ENCODE data around the gene MALT1. TPM values are rescaled to one million over a fixed set of nuclear protein-coding genes. Genes with fewer than 3 reads are reported as not detected.

MALT1 gene
- total and polyA plus RNA-seq, 2 donors (not counting 1 experiment from before 2014, with no cell fraction given) = 18.0 to 25.5 TPM

DNA sequence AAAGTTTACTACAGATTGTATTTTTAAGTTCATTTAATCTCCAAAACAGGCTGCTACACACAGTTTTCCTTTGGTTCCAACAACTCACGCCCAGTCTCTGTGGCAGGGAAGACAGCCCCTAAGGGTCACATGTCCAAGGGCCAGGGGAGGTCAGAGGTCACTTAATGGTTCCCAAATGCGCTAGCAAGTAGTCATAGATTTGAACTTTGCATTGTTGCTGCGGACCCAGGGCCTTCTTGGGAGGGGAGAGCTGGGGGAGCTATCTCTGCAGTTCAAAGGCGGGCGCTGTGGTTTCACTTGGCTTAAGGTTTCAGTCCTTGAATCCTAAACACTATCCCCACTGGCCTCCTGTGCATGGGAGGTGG lies 118.6 kb downstream of the MALT1 start:
- Histone ChIP-seq H3K4me1 (ENCODE audit: control insufficient read depth, extremely low read depth, insufficient read depth, low read length) (peaks cover 11% of the 10 kb centered on the region), H3K4me2 (ENCODE audit: extremely low read depth, insufficient read depth, low read length) (peak overlapping the region; percentile 23), H3K9ac (ENCODE audit: insufficient read depth, low read length) (no peak overlapping the region), H4K20me1 (ENCODE audit: control insufficient read depth, extremely low read depth, insufficient read depth, low read length) (no peaks in the 10 kb centered on the region), H2AFZ (ENCODE audit: low read length) (no peak overlapping the region), H3K79me2 (ENCODE audit: control insufficient read depth, insufficient read depth, low read length) (no peaks in the 10 kb centered on the region), H3K4me3 (replicated peaks in 1 of 4; ENCODE audit: control extremely low read depth in 1 of 4, insufficient read depth in 1 of 4, low read depth in 3 of 4, low read length in 4 of 4) (no peak overlapping the region), H3K27ac (ENCODE audit: insufficient read depth, low read length) (peak overlapping the region; percentile 35), H3K27me3 (ENCODE audit: control insufficient read depth, insufficient read depth, low read length) (no peaks in the 10 kb centered on the region), H3K9me3 (ENCODE audit: control insufficient read depth, insufficient read depth, low read depth, low read length) (no peaks in the 10 kb centered on the region), H3K36me3 (ENCODE audit: control insufficient read depth, insufficient read depth, low read length) (no peaks in the 10 kb centered on the region)
- TF ChIP-seq, protein P1, sequence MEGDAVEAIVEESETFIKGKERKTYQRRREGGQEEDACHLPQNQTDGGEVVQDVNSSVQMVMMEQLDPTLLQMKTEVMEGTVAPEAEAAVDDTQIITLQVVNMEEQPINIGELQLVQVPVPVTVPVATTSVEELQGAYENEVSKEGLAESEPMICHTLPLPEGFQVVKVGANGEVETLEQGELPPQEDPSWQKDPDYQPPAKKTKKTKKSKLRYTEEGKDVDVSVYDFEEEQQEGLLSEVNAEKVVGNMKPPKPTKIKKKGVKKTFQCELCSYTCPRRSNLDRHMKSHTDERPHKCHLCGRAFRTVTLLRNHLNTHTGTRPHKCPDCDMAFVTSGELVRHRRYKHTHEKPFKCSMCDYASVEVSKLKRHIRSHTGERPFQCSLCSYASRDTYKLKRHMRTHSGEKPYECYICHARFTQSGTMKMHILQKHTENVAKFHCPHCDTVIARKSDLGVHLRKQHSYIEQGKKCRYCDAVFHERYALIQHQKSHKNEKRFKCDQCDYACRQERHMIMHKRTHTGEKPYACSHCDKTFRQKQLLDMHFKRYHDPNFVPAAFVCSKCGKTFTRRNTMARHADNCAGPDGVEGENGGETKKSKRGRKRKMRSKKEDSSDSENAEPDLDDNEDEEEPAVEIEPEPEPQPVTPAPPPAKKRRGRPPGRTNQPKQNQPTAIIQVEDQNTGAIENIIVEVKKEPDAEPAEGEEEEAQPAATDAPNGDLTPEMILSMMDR (conservative IDR thresholded peaks at IDR 0.05 in 1 of 2, IDR thresholded peaks at IDR 0.05 in 1 of 2; ENCODE audit: low read depth in 1 of 2, low read length in 2 of 2) = no peak
- no peak for TF ChIP-seq EZH2 (IDR thresholded peaks at IDR 0.05; ENCODE audit: low read length, missing control alignments)
- DNase-seq (ENCODE audit: low read depth in 2 of 2) = no peak

DNA sequence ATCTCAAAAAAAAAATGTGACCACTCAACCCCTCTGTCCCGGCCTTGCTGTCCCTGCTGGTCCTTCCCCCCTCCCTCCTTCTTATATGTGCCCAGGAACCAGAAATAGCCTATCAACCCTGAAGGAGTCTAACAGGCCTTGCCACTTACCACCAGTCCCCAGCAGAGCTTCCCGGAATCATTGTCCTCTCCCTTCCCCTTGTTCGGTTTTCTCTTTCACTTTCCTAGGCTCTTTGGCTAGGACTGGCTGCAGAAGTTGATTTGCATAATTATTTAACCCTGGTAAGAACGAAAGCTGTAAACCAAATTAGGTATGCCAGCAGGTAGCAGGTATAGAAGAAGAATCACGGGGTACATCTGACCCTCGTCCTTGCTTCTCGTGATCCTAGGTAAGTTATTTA lies 120.8 kb downstream of the MALT1 start:
- no peaks in the 10 kb centered on the region for H3K79me2 ChIP-seq (ENCODE audit: control insufficient read depth, insufficient read depth, low read length)
- H3K27me3 ChIP-seq (ENCODE audit: control insufficient read depth, insufficient read depth, low read length) = no peaks in the 10 kb centered on the region
- no peak overlapping the region for H3K4me3 ChIP-seq (replicated peaks in 1 of 4; ENCODE audit: control extremely low read depth in 1 of 4, insufficient read depth in 1 of 4, low read depth in 3 of 4, low read length in 4 of 4)
- H3K36me3 ChIP-seq (ENCODE audit: control insufficient read depth, insufficient read depth, low read length) = no peaks in the 10 kb centered on the region
- no peaks in the 10 kb centered on the region for H3K9me3 ChIP-seq (ENCODE audit: control insufficient read depth, insufficient read depth, low read depth, low read length)
- H3K9ac ChIP-seq (ENCODE audit: insufficient read depth, low read length) = no peak overlapping the region
- TF ChIP-seq, protein P1 (conservative IDR thresholded peaks at IDR 0.05 in 1 of 2, IDR thresholded peaks at IDR 0.05 in 1 of 2; ENCODE audit: low read depth in 1 of 2, low read length in 2 of 2) = no peak
- no peak for TF ChIP-seq EZH2 (IDR thresholded peaks at IDR 0.05; ENCODE audit: low read length, missing control alignments)
- no peaks in the 10 kb centered on the region for H4K20me1 ChIP-seq (ENCODE audit: control insufficient read depth, extremely low read depth, insufficient read depth, low read length)
- DNase-seq (ENCODE audit: low read depth in 2 of 2) = no peak
- no peak overlapping the region for H3K4me2 ChIP-seq (ENCODE audit: extremely low read depth, insufficient read depth, low read length)
- H3K27ac ChIP-seq (ENCODE audit: insufficient read depth, low read length) = no peak overlapping the region
- H3K4me1 ChIP-seq (ENCODE audit: control insufficient read depth, extremely low read depth, insufficient read depth, low read length) = peaks cover 7% of the 10 kb centered on the region
- H2AFZ ChIP-seq (ENCODE audit: low read length) = no peak overlapping the region

DNA sequence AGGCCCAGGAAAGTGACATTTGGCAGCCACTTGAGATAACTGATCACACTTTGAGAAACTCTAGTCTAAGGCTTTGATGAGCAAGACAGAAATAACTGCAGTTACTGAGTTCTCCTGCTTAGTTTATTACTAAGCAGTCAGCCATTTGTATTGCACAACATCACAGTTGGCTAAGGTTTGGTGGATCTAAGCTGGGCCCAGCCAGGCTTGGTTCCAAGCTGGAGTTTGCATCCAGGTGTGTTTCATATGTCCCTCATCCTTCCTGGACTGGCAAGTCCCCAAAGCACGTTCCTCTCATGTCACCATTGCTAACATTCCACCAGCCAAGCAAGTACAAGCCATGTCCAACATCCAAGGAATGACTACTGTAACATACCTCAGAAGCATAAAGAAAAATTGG lies 122.1 kb downstream of the MALT1 start:
- H3K9ac ChIP-seq (ENCODE audit: insufficient read depth, low read length) = no peak overlapping the region
- no peaks in the 10 kb centered on the region for H3K9me3 ChIP-seq (ENCODE audit: control insufficient read depth, insufficient read depth, low read depth, low read length)
- H3K4me2 ChIP-seq (ENCODE audit: extremely low read depth, insufficient read depth, low read length) = no peak overlapping the region
- H3K4me3 ChIP-seq (replicated peaks in 1 of 4; ENCODE audit: control extremely low read depth in 1 of 4, insufficient read depth in 1 of 4, low read depth in 3 of 4, low read length in 4 of 4) = no peak overlapping the region
- TF ChIP-seq, protein P1 (conservative IDR thresholded peaks at IDR 0.05 in 1 of 2, IDR thresholded peaks at IDR 0.05 in 1 of 2; ENCODE audit: low read depth in 1 of 2, low read length in 2 of 2) = no peak
- no peak for TF ChIP-seq EZH2 (IDR thresholded peaks at IDR 0.05; ENCODE audit: low read length, missing control alignments)
- H3K4me1 ChIP-seq (ENCODE audit: control insufficient read depth, extremely low read depth, insufficient read depth, low read length) = peaks cover 7% of the 10 kb centered on the region
- no peaks in the 10 kb centered on the region for H3K27me3 ChIP-seq (ENCODE audit: control insufficient read depth, insufficient read depth, low read length)
- no peak overlapping the region for H3K27ac ChIP-seq (ENCODE audit: insufficient read depth, low read length)
- no peaks in the 10 kb centered on the region for H4K20me1 ChIP-seq (ENCODE audit: control insufficient read depth, extremely low read depth, insufficient read depth, low read length)
- no peak overlapping the region for H2AFZ ChIP-seq (ENCODE audit: low read length)
- DNase-seq (ENCODE audit: low read depth in 2 of 2) = peak; percentile 81 to 92
- H3K36me3 ChIP-seq (ENCODE audit: control insufficient read depth, insufficient read depth, low read length) = no peaks in the 10 kb centered on the region
- no peaks in the 10 kb centered on the region for H3K79me2 ChIP-seq (ENCODE audit: control insufficient read depth, insufficient read depth, low read length)
